ENCODE measurements around the gene KSR1. TPM values are rescaled to one million over a fixed set of nuclear protein-coding genes. Genes with fewer than 3 reads are reported as not detected.

The KSR1 gene
- total RNA-seq, 6 donors from 2014 or later: 23.0 to 94.3 (median 60.9) TPM

GRCh38 chr17:27601975-27602302 is 145.7 kb downstream of the KSR1 start:
- WGBS, 2 donors: 80 to 86% methylated on average over 2 of the region's 2 CpGs
- Histone ChIP-seq H3K27me3 (no peaks in the 10 kb centered on the region), H3K27ac (no peak overlapping the region), H3K4me1 (peaks cover 0 to 9% (median 2%) of the 10 kb centered on the region in 4 donors), H3K36me3 (peaks cover 9 to 67% (median 42%) of the 10 kb centered on the region in 4 donors), H3K4me3 (no peak overlapping the region), H3K9me3 (no peaks in the 10 kb centered on the region)
- DNase-seq: no peak
- ATAC-seq (ENCODE audit: low FRiP score in 2 of 2): no peak
- TF ChIP-seq CTCF (IDR thresholded peaks at IDR 0.05) (peak in 1 of 6 experiments; percentile 10), EP300 (IDR thresholded peaks at IDR 0.05) (no peak)

- Histone ChIP-seq H3K27me3 (no peaks in the 10 kb centered on the region), H3K9me3 (no peaks in the 10 kb centered on the region), H3K4me3 (no peak overlapping the region), H3K27ac (no peak overlapping the region), H3K4me1 (peaks cover 0 to 9% (median 2%) of the 10 kb centered on the region in 4 donors), H3K36me3 (peaks cover 9 to 67% (median 41%) of the 10 kb centered on the region in 4 donors)
- TF ChIP-seq CTCF (IDR thresholded peaks at IDR 0.05): peak; percentile 83 to 91 (median 88)
- TF ChIP-seq POLR2AphosphoS5 (IDR thresholded peaks at IDR 0.05): no peak
- no peak for TF ChIP-seq EP300 (IDR thresholded peaks at IDR 0.05)
- ATAC-seq (ENCODE audit: low FRiP score in 2 of 2) (peak; percentile 63 to 73), DNase-seq (peak in 1 of 2 donors; percentile 72)
- WGBS, 2 donors: 47 to 65% methylated on average over 5 to 15 of the region's 15 CpGs
Measured at GRCh38 chr17:27602721-27603420, 146.6 kb downstream of the KSR1 start.

- no peak overlapping the region for H3K27ac ChIP-seq
- peaks cover 9 to 67% (median 41%) of the 10 kb centered on the region in 4 donors for H3K36me3 ChIP-seq
- peaks cover 0 to 9% (median 2%) of the 10 kb centered on the region in 4 donors for H3K4me1 ChIP-seq
- ATAC-seq (ENCODE audit: low FRiP score in 2 of 2): no peak
- no peak overlapping the region for H3K4me3 ChIP-seq
- H3K9me3 ChIP-seq: no peaks in the 10 kb centered on the region
- 73 to 94% methylated on average over 2 of the region's 2 CpGs for WGBS, 2 donors
- no peak for TF ChIP-seq POLR2A (IDR thresholded peaks at IDR 0.05)
- no peak for TF ChIP-seq POLR2AphosphoS5 (IDR thresholded peaks at IDR 0.05)
- no peak for TF ChIP-seq CTCF (IDR thresholded peaks at IDR 0.05)
- no peak for TF ChIP-seq EP300 (IDR thresholded peaks at IDR 0.05)
- DNase-seq: no peak
- no peaks in the 10 kb centered on the region for H3K27me3 ChIP-seq
Measured at GRCh38 chr17:27603421-27603770, 147.1 kb downstream of the KSR1 start.

- H3K27me3 ChIP-seq: no peaks in the 10 kb centered on the region
- no peak overlapping the region for H3K27ac ChIP-seq
- ATAC-seq (ENCODE audit: low FRiP score in 2 of 2) (no peak), DNase-seq (no peak)
- H3K36me3 ChIP-seq: peaks cover 9 to 68% (median 43%) of the 10 kb centered on the region in 4 donors
- 93 to 95% methylated on average over 22 of the region's 22 CpGs for WGBS, 2 donors
- H3K9me3 ChIP-seq: no peaks in the 10 kb centered on the region
- peaks cover 0 to 9% (median 2%) of the 10 kb centered on the region in 4 donors for H3K4me1 ChIP-seq
- no peak overlapping the region for H3K4me3 ChIP-seq
- TF ChIP-seq POLR2A (IDR thresholded peaks at IDR 0.05): no peak
- TF ChIP-seq EP300 (IDR thresholded peaks at IDR 0.05): no peak
- TF ChIP-seq CTCF (IDR thresholded peaks at IDR 0.05): no peak
- TF ChIP-seq POLR2AphosphoS5 (IDR thresholded peaks at IDR 0.05): no peak
Measured at GRCh38 chr17:27603880-27604794, 147.9 kb downstream of the KSR1 start.

Measured in upper lobe of left lung (tissue), 6 donors.